ENCODE results near the gene PLPPR1. TPM values are rescaled to one million over a fixed set of nuclear protein-coding genes. Genes with fewer than 3 reads are reported as not detected.

Gene PLPPR1
- total RNA-seq, 1 experiment from 2014 or later: 2.4 TPM

GRCh38 chr9:101367323-101367722 lies 338.8 kb downstream of the PLPPR1 start:
- Histone ChIP-seq H3K23me2 (ENCODE audit: insufficient read length, low read depth, low read length, poor library complexity, severe bottlenecking) (no peaks in the 10 kb centered on the region), H2BK15ac (ENCODE audit: low read depth, low read length) (no peak overlapping the region), H3K79me2 (ENCODE audit: insufficient read depth, low read length) (no peaks in the 10 kb centered on the region), H3K18ac (ENCODE audit: insufficient read length, low read depth, low read length) (no peak overlapping the region), H4K5ac (ENCODE audit: insufficient read length, low read depth, low read length) (no peak overlapping the region), H4K8ac (replicated peaks; ENCODE audit: insufficient read length, low read depth, low read length) (no peak overlapping the region), H4K20me1 (ENCODE audit: control insufficient read depth, insufficient read depth, insufficient read length) (no peaks in the 10 kb centered on the region), H3K9ac (ENCODE audit: extremely low read depth, insufficient read length, low read length) (no peak overlapping the region), H2BK20ac (ENCODE audit: low read depth, low read length, poor library complexity, severe bottlenecking) (no peak overlapping the region), H4K91ac (ENCODE audit: insufficient read length, low read depth, low read length) (no peak overlapping the region), H3K4me1 (ENCODE audit: insufficient read depth, low read length) (no peaks in the 10 kb centered on the region), H2AFZ (ENCODE audit: low read length) (no peak overlapping the region), H2BK120ac (ENCODE audit: low read depth, low read length, poor library complexity, severe bottlenecking) (no peak overlapping the region), H3K4ac (ENCODE audit: low read depth, low read length) (no peak overlapping the region), H3K14ac (ENCODE audit: insufficient read depth, low read length) (no peak overlapping the region), H2BK12ac (ENCODE audit: insufficient read length, low read depth, low read length) (no peak overlapping the region), H3K79me1 (ENCODE audit: insufficient read depth, low read depth, low read length, poor library complexity, severe bottlenecking) (no peaks in the 10 kb centered on the region), H2AK5ac (ENCODE audit: insufficient read length, low read length) (no peak overlapping the region), H3K56ac (ENCODE audit: insufficient read length, low read depth, low read length) (no peak overlapping the region), H2BK5ac (ENCODE audit: insufficient read length, low read length) (no peak overlapping the region), H3T11ph (ENCODE audit: low read length) (no peak overlapping the region), H3K23ac (ENCODE audit: insufficient read length, low read depth, low read length) (no peak overlapping the region), H3K9me3 (ENCODE audit: control insufficient read depth, low read depth, low read length) (no peaks in the 10 kb centered on the region), H3K27ac (ENCODE audit: insufficient read length, low read depth, low read length) (no peak overlapping the region), H3K27me3 (ENCODE audit: insufficient read depth, low read length) (no peaks in the 10 kb centered on the region), H3K4me2 (ENCODE audit: insufficient read depth, insufficient read length, low read length) (no peak overlapping the region)
- Mint-ChIP-seq H3K27ac (no peak overlapping the region), H3K4me3 (no peak overlapping the region), H3K27me3 (ENCODE audit: low read depth) (no peaks in the 10 kb centered on the region), H3K9me3 (no peaks in the 10 kb centered on the region), H3K4me1 (peaks cover 0 to 3% of the 10 kb centered on the region in 2 experiments; a peak in 3 of 4 replicates), H3K36me3 (ENCODE audit: insufficient read depth in 1 of 3, low read depth in 3 of 3) (no peaks in the 10 kb centered on the region)
- no CpG with 5 or more reads among the region's 3 CpGs for WGBS (ENCODE audit: extremely low coverage, insufficient read length, low lambda C conversion rate)
- TF ChIP-seq CTCF (conservative IDR thresholded peaks at IDR 0.05): no peak
- no peak for DNase-seq
